H9 (cell line): ENCODE results near the gene MAN1A1. TPM values are rescaled to one million over a fixed set of nuclear protein-coding genes. Genes with fewer than 3 reads are reported as not detected.

Experiments
- DNase-seq: peaks from one replicate; pipeline ENCODE4 v3.0.0-alpha.2; 2017
- H2AFZ ChIP-seq: one replicate; pipeline ENCODE4 v1.6.1; 2013; ENCODE audit warnings: mild to moderate bottlenecking, low read length, control low read depth, moderate library complexity
- H2AK5ac ChIP-seq: 2 replicates; pipeline ENCODE4 v1.6.1; 2013; ENCODE audit warnings: low read length, control low read depth, mixed read lengths; ENCODE audit not compliant: insufficient read length
- H2BK120ac ChIP-seq: one replicate; pipeline ENCODE4 v1.6.1; 2013; ENCODE audit warnings: low read depth, mild to moderate bottlenecking, low read length, control low read depth, inconsistent platforms; ENCODE audit not compliant: poor library complexity, severe bottlenecking
- H2BK12ac ChIP-seq: 2 replicates; pipeline ENCODE4 v1.6.1; 2013; ENCODE audit warnings: low read length, control low read depth, mixed read lengths, low read depth; ENCODE audit not compliant: insufficient read length
- H2BK15ac ChIP-seq: 2 replicates; pipeline ENCODE4 v1.6.1; 2013; ENCODE audit warnings: low read depth, low read length, control low read depth
- H2BK20ac ChIP-seq: one replicate; pipeline ENCODE4 v1.6.1; 2013; ENCODE audit warnings: low read depth, mild to moderate bottlenecking, low read length, control low read depth, inconsistent platforms; ENCODE audit not compliant: poor library complexity, severe bottlenecking
- H2BK5ac ChIP-seq: 2 replicates; pipeline ENCODE4 v1.6.1; 2013; ENCODE audit warnings: low read length, control low read depth, mixed read lengths; ENCODE audit not compliant: insufficient read length
- H3K14ac ChIP-seq: 2 replicates; pipeline ENCODE4 v1.6.1; 2013; ENCODE audit warnings: low read length, control low read depth; ENCODE audit not compliant: insufficient read depth
- H3K18ac ChIP-seq: 2 replicates; pipeline ENCODE4 v1.6.1; 2013; ENCODE audit warnings: low read depth, mild to moderate bottlenecking, mixed read lengths, low read length, control low read depth; ENCODE audit not compliant: insufficient read length
- H3K23ac ChIP-seq: 2 replicates; pipeline ENCODE4 v1.6.1; 2013; ENCODE audit warnings: low read length, control low read depth, mixed read lengths, low read depth; ENCODE audit not compliant: insufficient read length
- H3K23me2 ChIP-seq: 2 replicates; pipeline ENCODE4 v1.6.1; 2013; ENCODE audit warnings: low read depth, mild to moderate bottlenecking, mixed read lengths, low read length, control low read depth; ENCODE audit not compliant: insufficient read length, poor library complexity, severe bottlenecking
- H3K27ac ChIP-seq: 2 replicates; pipeline ENCODE4 v1.5.1; 2013; ENCODE audit warnings: low read length, control low read depth, mixed read lengths, low read depth; ENCODE audit not compliant: insufficient read length
- H3K27me3 ChIP-seq: 2 replicates; pipeline ENCODE4 v1.6.1; 2013; ENCODE audit warnings: low read length, control low read depth, inconsistent platforms; ENCODE audit not compliant: insufficient read depth
- H3K4ac ChIP-seq: 2 replicates; pipeline ENCODE4 v1.6.1; 2013; ENCODE audit warnings: low read depth, mild to moderate bottlenecking, control low read depth, inconsistent platforms, low read length, moderate library complexity
- H3K4me1 ChIP-seq: 2 replicates; pipeline ENCODE4 v1.6.1; 2013; ENCODE audit warnings: low read length, control low read depth, inconsistent platforms; ENCODE audit not compliant: insufficient read depth
- H3K4me2 ChIP-seq: 2 replicates; pipeline ENCODE4 v1.6.1; 2013; ENCODE audit warnings: low read length, control low read depth, mixed read lengths; ENCODE audit not compliant: insufficient read length, insufficient read depth
- H3K56ac ChIP-seq: 2 replicates; pipeline ENCODE4 v1.6.1; 2013; ENCODE audit warnings: low read depth, mild to moderate bottlenecking, mixed read lengths, low read length, control low read depth; ENCODE audit not compliant: insufficient read length
- H3K79me1 ChIP-seq: 2 replicates; pipeline ENCODE4 v1.6.1; 2013; ENCODE audit warnings: low read depth, mild to moderate bottlenecking, moderate library complexity, low read length, control low read depth, inconsistent platforms; ENCODE audit not compliant: insufficient read depth, poor library complexity, severe bottlenecking
- H3K79me2 ChIP-seq: 2 replicates; pipeline ENCODE4 v1.6.1; 2013; ENCODE audit warnings: low read length, control low read depth, inconsistent platforms; ENCODE audit not compliant: insufficient read depth
- H3K9ac ChIP-seq: 2 replicates; pipeline ENCODE4 v1.6.1; 2013; ENCODE audit warnings: low read length, control low read depth, mixed read lengths; ENCODE audit not compliant: insufficient read length; ENCODE audit errors: extremely low read depth
- H3K9me3 ChIP-seq: one replicate; pipeline ENCODE4 v1.6.1; 2013; ENCODE audit warnings: low read depth, low read length, inconsistent platforms; ENCODE audit not compliant: control insufficient read depth
- H3T11ph ChIP-seq: one replicate; pipeline ENCODE4 v1.6.1; 2013; ENCODE audit warnings: mild to moderate bottlenecking, low read length, control low read depth, inconsistent platforms
- H4K20me1 ChIP-seq: one replicate; pipeline ENCODE4 v1.6.1; 2013; ENCODE audit not compliant: control insufficient read depth, insufficient read length, insufficient read depth
- H4K5ac ChIP-seq: 2 replicates; pipeline ENCODE4 v1.6.1; 2013; ENCODE audit warnings: low read depth, mild to moderate bottlenecking, mixed read lengths, low read length, control low read depth; ENCODE audit not compliant: insufficient read length
- H4K8ac ChIP-seq: replicated peaks from 2 replicates; pipeline ENCODE4 v1.6.1; 2013; ENCODE audit warnings: low read length, control low read depth, mixed read lengths, low read depth; ENCODE audit not compliant: insufficient read length
- H4K91ac ChIP-seq: 2 replicates; pipeline ENCODE4 v1.6.1; 2013; ENCODE audit warnings: low read depth, mild to moderate bottlenecking, moderate library complexity, mixed read lengths, low read length, control low read depth; ENCODE audit not compliant: insufficient read length
- H3K27ac Mint-ChIP-seq, 3 experiments: 2 replicates in 2 of 3; 3 replicates in 1 of 3; pipeline ENCODE4 v1.8.0; 2020 to 2021; ENCODE audit warnings: mixed read lengths in 3 of 3, mild to moderate bottlenecking in 1 of 3, moderate library complexity in 1 of 3
- H3K27me3 Mint-ChIP-seq: 2 replicates; pipeline ENCODE4 v1.8.0; 2021; ENCODE audit warnings: low read depth, mild to moderate bottlenecking, moderate library complexity, mixed read lengths
- H3K36me3 Mint-ChIP-seq, 3 experiments: 2 replicates in 2 of 3; 3 replicates in 1 of 3; pipeline ENCODE4 v1.8.0; 2020 to 2021; ENCODE audit warnings: low read depth in 3 of 3, mixed read lengths in 3 of 3; ENCODE audit not compliant: insufficient read depth in 1 of 3
- H3K4me1 Mint-ChIP-seq, 2 experiments: 2 replicates each; pipeline ENCODE4 v1.8.0; 2020; ENCODE audit warnings: mixed read lengths in 2 of 2
- H3K4me3 Mint-ChIP-seq, 2 experiments: 2 replicates in 1 of 2; 3 replicates in 1 of 2; pipeline ENCODE4 v1.8.0; 2020 to 2021; ENCODE audit warnings: mild to moderate bottlenecking in 2 of 2, mixed read lengths in 2 of 2, moderate library complexity in 1 of 2
- H3K9me3 Mint-ChIP-seq, 2 experiments: 2 replicates in 1 of 2; 3 replicates in 1 of 2; pipeline ENCODE4 v1.8.0; 2020; ENCODE audit warnings: mild to moderate bottlenecking in 2 of 2, mixed read lengths in 2 of 2, moderate library complexity in 1 of 2
- CTCF ChIP-seq: fragments of 200-600 bp; sonication (generic); conservative IDR thresholded peaks from 3 replicates; pipeline ENCODE4 v1.8.0; 2021; ENCODE audit warnings: antibody characterized with exemption, mild to moderate bottlenecking
- WGBS: extraction: QIAGEN DNeasy Blood & Tissue Kit; methylation state at CpG from one replicate; pipeline ENCODE4 v1.1.7; 2013; ENCODE audit warnings: missing lambda C conversion rate, low lambda C conversion rate, mixed read lengths; ENCODE audit not compliant: insufficient read length; ENCODE audit errors: extremely low coverage; 5-methylcytosine and 5-hydroxymethylcytosine counted together
- total RNA-seq: library from RNA; stranded (reverse); gene quantifications from 2 replicates; pipeline ENCODE4 v1.2.1, GENCODE V29; 2021

Gene MAN1A1
- total RNA-seq, 1 experiment from 2014 or later, result 1.6 TPM

- H3K27ac Mint-ChIP-seq, result peak overlapping the region in 1 of 3 experiments; percentile 48; a peak in 1 of 7 replicates
- Histone ChIP-seq H2BK12ac (no peak overlapping the region), H3K23me2 (no peaks in the 10 kb centered on the region), H3K79me2 (no peaks in the 10 kb centered on the region), H3K23ac (no peak overlapping the region), H3K14ac (no peak overlapping the region), H3K4me1 (no peaks in the 10 kb centered on the region), H3K79me1 (no peaks in the 10 kb centered on the region), H3K4ac (no peak overlapping the region), H4K20me1 (no peaks in the 10 kb centered on the region), H3K4me2 (no peak overlapping the region), H3K9me3 (no peaks in the 10 kb centered on the region), H4K91ac (no peak overlapping the region), H2BK20ac (no peak overlapping the region), H3K27me3 (no peaks in the 10 kb centered on the region), H3T11ph (no peak overlapping the region), H2BK5ac (no peak overlapping the region), H3K27ac (no peak overlapping the region), H2AFZ (no peak overlapping the region), H3K9ac (no peak overlapping the region), H3K56ac (no peak overlapping the region), H3K18ac (no peak overlapping the region), H2AK5ac (no peak overlapping the region), H4K8ac (no peak overlapping the region), H2BK120ac (no peak overlapping the region), H2BK15ac (no peak overlapping the region), H4K5ac (no peak overlapping the region)
- TF ChIP-seq CTCF, result no peak
- no peaks in the 10 kb centered on the region; a peak in 1 of 7 replicates for H3K36me3 Mint-ChIP-seq
- H3K4me1 Mint-ChIP-seq, result peaks cover 9 to 17% of the 10 kb centered on the region in 2 experiments; a peak in 3 of 4 replicates
- no peak for DNase-seq
- H3K4me3 Mint-ChIP-seq, result no peak overlapping the region; a peak in 1 of 5 replicates
- no peaks in the 10 kb centered on the region for H3K9me3 Mint-ChIP-seq
- H3K27me3 Mint-ChIP-seq, result no peaks in the 10 kb centered on the region; the same call in 1 of the 2 replicates
- no CpG with 5 or more reads among the region's 7 CpGs for WGBS
Observed at GRCh38 chr6:119138906-119139541, 210.5 kb downstream of the MAN1A1 start.
